Hepatocyte (in vitro differentiated cells): Measurements from ENCODE around the gene HDAC3.

ENCODE experiments used
- EZH2 ChIP-seq: fragments of 200-600 bp; sonication (generic); IDR thresholded peaks from 2 replicates; pipeline ENCODE4 v1.6.1; 2016; ENCODE audit warnings: antibody characterized with exemption, mild to moderate bottlenecking, borderline replicate concordance
- TF ChIP-seq, protein P1 (sequence below): fragments of 200-600 bp; sonication (generic); IDR thresholded peaks from 2 replicates; pipeline ENCODE4 v1.5.1; 2016; ENCODE audit warnings: antibody characterized with exemption, mild to moderate bottlenecking; ENCODE audit not compliant: poor library complexity

- TF ChIP-seq, protein P1, sequence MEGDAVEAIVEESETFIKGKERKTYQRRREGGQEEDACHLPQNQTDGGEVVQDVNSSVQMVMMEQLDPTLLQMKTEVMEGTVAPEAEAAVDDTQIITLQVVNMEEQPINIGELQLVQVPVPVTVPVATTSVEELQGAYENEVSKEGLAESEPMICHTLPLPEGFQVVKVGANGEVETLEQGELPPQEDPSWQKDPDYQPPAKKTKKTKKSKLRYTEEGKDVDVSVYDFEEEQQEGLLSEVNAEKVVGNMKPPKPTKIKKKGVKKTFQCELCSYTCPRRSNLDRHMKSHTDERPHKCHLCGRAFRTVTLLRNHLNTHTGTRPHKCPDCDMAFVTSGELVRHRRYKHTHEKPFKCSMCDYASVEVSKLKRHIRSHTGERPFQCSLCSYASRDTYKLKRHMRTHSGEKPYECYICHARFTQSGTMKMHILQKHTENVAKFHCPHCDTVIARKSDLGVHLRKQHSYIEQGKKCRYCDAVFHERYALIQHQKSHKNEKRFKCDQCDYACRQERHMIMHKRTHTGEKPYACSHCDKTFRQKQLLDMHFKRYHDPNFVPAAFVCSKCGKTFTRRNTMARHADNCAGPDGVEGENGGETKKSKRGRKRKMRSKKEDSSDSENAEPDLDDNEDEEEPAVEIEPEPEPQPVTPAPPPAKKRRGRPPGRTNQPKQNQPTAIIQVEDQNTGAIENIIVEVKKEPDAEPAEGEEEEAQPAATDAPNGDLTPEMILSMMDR: no peak
- TF ChIP-seq EZH2: no peak
These were observed 2.9 kb upstream of the HDAC3 start for GRCh38 chr5:141639357-141640050.
